ENCODE data around the gene LEO1. TPM values are rescaled to one million over a fixed set of nuclear protein-coding genes. Genes with fewer than 3 reads are reported as not detected.

The LEO1 gene
- total and polyA plus RNA-seq, 10 of the 15 experiments (the other 5 are each of a cell fraction or from before 2014, with no cell fraction given), result 13.6 to 50.6 (median 32.4) TPM

DNA sequence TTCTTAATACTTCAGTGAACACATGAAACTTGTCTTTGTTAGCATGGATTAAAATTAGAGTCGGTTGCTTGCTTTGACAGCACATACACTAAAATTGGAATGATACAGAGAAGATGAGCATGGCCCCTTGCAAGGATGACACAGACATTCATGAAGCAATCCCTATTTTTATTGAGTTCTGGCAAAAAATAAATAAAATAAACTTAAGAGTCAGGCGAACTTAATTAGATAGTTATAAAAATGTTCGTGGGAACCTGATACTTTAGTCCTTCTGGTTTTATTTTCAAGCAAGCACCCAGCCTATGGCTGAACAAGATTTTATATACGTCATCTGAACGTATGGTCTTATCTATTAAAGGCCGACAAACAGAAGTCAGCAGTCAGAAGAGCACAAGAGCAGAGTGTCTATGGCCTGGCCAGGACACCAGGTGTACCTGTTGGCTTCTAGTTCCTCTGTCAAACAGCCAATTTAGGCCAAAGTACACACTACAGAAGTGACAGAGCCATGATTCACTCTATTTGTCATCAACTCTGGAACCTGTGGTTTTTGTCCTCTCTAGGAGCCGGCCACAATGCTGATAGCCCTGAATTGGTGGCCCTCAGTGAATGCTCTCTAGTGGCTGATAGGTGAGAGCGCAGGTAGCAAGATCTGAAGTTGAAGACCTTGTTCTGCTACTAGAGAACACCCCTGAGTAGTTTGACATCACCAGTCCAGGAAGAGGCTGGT is 64.3 kb downstream of the LEO1 start:
- FAIRE-seq (no peak), DNase-seq (ENCODE audit: low read depth, low spot score) (no peak), ATAC-seq (no peak)
- WGBS (ENCODE audit: insufficient coverage, insufficient replicate concordance, low lambda C conversion rate, missing lambda C conversion rate), result 89% methylated on average over 8 of the region's 8 CpGs
- no peaks in the 10 kb centered on the region for H3K27me3 ChIP-seq (replicated peaks in 1 of 2; ENCODE audit: control insufficient read depth in 2 of 2, insufficient read depth in 2 of 2, low read length in 1 of 2)
- H3K9ac ChIP-seq (ENCODE audit: control insufficient read depth, insufficient read depth, low read length), result no peak overlapping the region
- ChIA-PET CTCF (interaction anchor here (0.7 to 1.1 kb wide), 2 partner anchors 250 to 277 kb away, joined by 3 read pairs; no protein-coding TSS in a partner anchor), POLR2A (no interaction called here), RAD21 (ENCODE audit: unreplicated experiment) (no interaction called here), SMC1A (ENCODE audit: uncharacterized antibody, unreplicated experiment) (interaction anchor here (0.9 kb wide), 1 partner anchor 50 kb away, joined by 4 read pairs; no protein-coding TSS in a partner anchor)
- H3K27ac ChIP-seq (ENCODE audit: control insufficient read depth, insufficient read depth), result no peak overlapping the region
- peaks cover 4 to 14% of the 10 kb centered on the region in 2 experiments for H3K36me3 ChIP-seq (ENCODE audit: control insufficient read depth in 2 of 2, insufficient read depth in 2 of 2, low read length in 1 of 2)
- TF ChIP-seq PRDM15 (CRISPR knock-in tag; IDR thresholded peaks at IDR 0.05), result no peak
- TF ChIP-seq, protein P1, sequence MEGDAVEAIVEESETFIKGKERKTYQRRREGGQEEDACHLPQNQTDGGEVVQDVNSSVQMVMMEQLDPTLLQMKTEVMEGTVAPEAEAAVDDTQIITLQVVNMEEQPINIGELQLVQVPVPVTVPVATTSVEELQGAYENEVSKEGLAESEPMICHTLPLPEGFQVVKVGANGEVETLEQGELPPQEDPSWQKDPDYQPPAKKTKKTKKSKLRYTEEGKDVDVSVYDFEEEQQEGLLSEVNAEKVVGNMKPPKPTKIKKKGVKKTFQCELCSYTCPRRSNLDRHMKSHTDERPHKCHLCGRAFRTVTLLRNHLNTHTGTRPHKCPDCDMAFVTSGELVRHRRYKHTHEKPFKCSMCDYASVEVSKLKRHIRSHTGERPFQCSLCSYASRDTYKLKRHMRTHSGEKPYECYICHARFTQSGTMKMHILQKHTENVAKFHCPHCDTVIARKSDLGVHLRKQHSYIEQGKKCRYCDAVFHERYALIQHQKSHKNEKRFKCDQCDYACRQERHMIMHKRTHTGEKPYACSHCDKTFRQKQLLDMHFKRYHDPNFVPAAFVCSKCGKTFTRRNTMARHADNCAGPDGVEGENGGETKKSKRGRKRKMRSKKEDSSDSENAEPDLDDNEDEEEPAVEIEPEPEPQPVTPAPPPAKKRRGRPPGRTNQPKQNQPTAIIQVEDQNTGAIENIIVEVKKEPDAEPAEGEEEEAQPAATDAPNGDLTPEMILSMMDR (IDR thresholded peaks at IDR 0.05 in 2 of 3, conservative IDR thresholded peaks at IDR 0.05 in 1 of 3; ENCODE audit: control insufficient read depth in 2 of 3, extremely low read depth in 1 of 3, insufficient read depth in 1 of 3, low read depth in 3 of 3, low read length in 3 of 3), result 0 out of 6 replicates have a peak, but pooled peaks of 1 of the 3 experiments have one; percentile 4
- TF ChIP-seq BRCA1 (IDR thresholded peaks at IDR 0.05; ENCODE audit: low read depth, low read length), result no peak
- TF ChIP-seq, protein P2, sequence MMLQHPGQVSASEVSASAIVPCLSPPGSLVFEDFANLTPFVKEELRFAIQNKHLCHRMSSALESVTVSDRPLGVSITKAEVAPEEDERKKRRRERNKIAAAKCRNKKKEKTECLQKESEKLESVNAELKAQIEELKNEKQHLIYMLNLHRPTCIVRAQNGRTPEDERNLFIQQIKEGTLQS (IDR thresholded peaks at IDR 0.05; ENCODE audit: borderline replicate concordance, extremely low read depth, low read depth, low read length), result no peak
- no TSS peak for BruUV-seq (replicated peaks)
- no peaks in the 10 kb centered on the region for H3K79me2 ChIP-seq (ENCODE audit: control insufficient read depth, insufficient read depth, low read length)
- H3K9me3 ChIP-seq (replicated peaks; ENCODE audit: control insufficient read depth, insufficient read depth, low read length), result no peaks in the 10 kb centered on the region
- no peaks in the 10 kb centered on the region for H3K4me1 ChIP-seq (ENCODE audit: control insufficient read depth, insufficient read depth, low read length)
- no peak overlapping the region for H2AFZ ChIP-seq (ENCODE audit: control insufficient read depth, low read depth, low read length)
- intact Hi-C loops (cut with micrococcal nuclease; ENCODE audit: unreplicated experiment), result no loop called here
- in situ Hi-C loops (cut with MboI), result no loop called here
- no peaks in the 10 kb centered on the region for H4K20me1 ChIP-seq (ENCODE audit: control insufficient read depth, insufficient read depth)
- H3K4me2 ChIP-seq (ENCODE audit: control insufficient read depth, insufficient read depth), result no peak overlapping the region
- no peak overlapping the region for H3K4me3 ChIP-seq
